A549 (cell line): Measurements from ENCODE around the gene MANSC1. TPM values are rescaled to one million over a fixed set of nuclear protein-coding genes. Genes with fewer than 3 reads are reported as not detected.
A peak's percentile ranks its signal among the peaks of the same experiment; 100 is the strongest.

Experiments
- ATAC-seq, 2 experiments: fragments of 200-7000 bp in 1 of 2; fragments of >200 bp in 1 of 2; cut with Nextera tagmentation in 1 of 2; cut with Tn5 transposase in 1 of 2; 3 replicates each; pipeline versions ENCODE4 v1.8.0 to v1.9.1; 2018 to 2020; ENCODE audit warnings: mild to moderate bottlenecking in 1 of 2, moderate library complexity in 1 of 2
- CTCF ChIA-PET: fragments of 300-600 bp; sonication (Branson Sonifier 250); formaldehyde crosslinking; extraction: SDS; loops from one replicate; lab custom pipeline; 2021; ENCODE audit warnings: antibody characterized with exemption, inconsistent platforms; lab: Yijun Ruan, JAX
- POLR2A ChIA-PET: fragments of 350-600 bp; formaldehyde crosslinking; extraction: SDS; loops from one replicate; lab custom pipeline; 2021; ENCODE audit warnings: antibody characterized with exemption, inconsistent platforms; lab: Yijun Ruan, JAX
- DNase-seq, 2 experiments: peaks; one replicate each; pipeline versions ENCODE4 v3.0.0 to v3.0.0-alpha.2; 2011 to 2016; ENCODE audit warnings: low read depth in 1 of 2, low spot score in 1 of 2
- FAIRE-seq: peaks from 2 replicates; lab custom pipeline; 2011; peaks lifted over from hg19 to GRCh38; lab: Jason Lieb, UNC
- H3K27ac ChIP-seq, 2 experiments: fragments of >200 bp; sonication (Bioruptor Twin); formaldehyde crosslinking; 3 replicates each; pipeline ENCODE4 v1.5.1; 2016 to 2017
- H3K4me1 ChIP-seq: fragments of >200 bp; sonication (Bioruptor Twin); formaldehyde crosslinking; 3 replicates; pipeline ENCODE4 v1.6.1; 2016
- H3K4me2 ChIP-seq: fragments of >200 bp; sonication (Bioruptor Twin); formaldehyde crosslinking; 3 replicates; pipeline ENCODE4 v1.6.1; 2016
- H3K4me3 ChIP-seq: fragments of >200 bp; sonication (Bioruptor Twin); formaldehyde crosslinking; 3 replicates; pipeline ENCODE4 v1.5.1; 2016
- H3K9me3 ChIP-seq: fragments of >200 bp; sonication (Bioruptor Twin); formaldehyde crosslinking; 3 replicates; pipeline ENCODE4 v1.6.1; 2016
- BCL3 ChIP-seq: fragments of >200 bp; sonication (Bioruptor Twin); formaldehyde crosslinking; IDR thresholded peaks from 3 replicates; pipeline ENCODE4 v1.6.1; 2016
- CHD2 ChIP-seq: fragments of 150-350 bp; IDR thresholded peaks from 2 replicates; pipeline ENCODE4 v1.6.1; 2014; ENCODE audit warnings: low read length; ENCODE audit not compliant: partially characterized antibody
- CTCF ChIP-seq: fragments of >200 bp; sonication (Bioruptor Twin); formaldehyde crosslinking; IDR thresholded peaks from 3 replicates; pipeline ENCODE4 v1.5.1; 2016
- HDAC2 ChIP-seq: fragments of 200-600 bp; sonication (generic); IDR thresholded peaks from 2 replicates; pipeline ENCODE4 v1.6.1; 2016
- JUN ChIP-seq, 2 experiments: fragments of >200 bp; sonication (Bioruptor Twin); formaldehyde crosslinking; IDR thresholded peaks; 2 replicates in 1 of 2; 3 replicates in 1 of 2; pipeline ENCODE4 v1.6.1; 2016 to 2017
- RNF2 ChIP-seq: fragments of 200-600 bp; sonication (generic); IDR thresholded peaks from 2 replicates; pipeline ENCODE4 v1.6.1; 2016; ENCODE audit warnings: low read depth, mild to moderate bottlenecking, antibody characterized with exemption, moderate library complexity, borderline replicate concordance
- SREBF2 ChIP-seq: fragments of 450-650 bp; IDR thresholded peaks from 2 replicates; pipeline ENCODE4 v1.6.1; 2014; ENCODE audit warnings: mild to moderate bottlenecking, moderate library complexity
- ZC3H11A ChIP-seq: fragments of 450-650 bp; IDR thresholded peaks from 2 replicates; pipeline ENCODE4 v1.6.1; 2014; ENCODE audit warnings: antibody characterized with exemption, mild to moderate bottlenecking
- ZSCAN20 ChIP-seq: fragments of 250-450 bp; sonication (Bioruptor Pico); IDR thresholded peaks from 2 replicates; pipeline ENCODE4 v1.8.0; 2022; ENCODE audit warnings: mild to moderate bottlenecking, moderate library complexity
- WGBS: methylation state at CpG from one replicate; pipeline ENCODE4 v1.1.6; 2017; ENCODE audit errors: missing lambda C conversion rate; 5-methylcytosine and 5-hydroxymethylcytosine counted together
- polyA plus RNA-seq, 4 experiments: library from polyadenylated mRNA; depleted of rRNA in 3 of 4; stranded (reverse); fragments of >200 nt; fragmentation: RNase III in 1 of 4; extraction: RNeasy Plus Mini Kit Qiagen cat#74134 plus additional on column Dnase treatment in 1 of 4; gene quantifications; 2 replicates in 3 of 4; 3 replicates in 1 of 4; pipeline ENCODE4 v1.2.3, GENCODE V29; 2011 to 2017

Gene MANSC1
- polyA plus RNA-seq, 2 of the 4 experiments (the other 2 are of a cell fraction), result 3.7 to 3.9 TPM

GRCh38 chr12:12297201-12297830 lies 52.7 kb downstream of the MANSC1 start:
- Histone ChIP-seq H3K9me3 (no peaks in the 10 kb centered on the region), H3K4me1 (no peaks in the 10 kb centered on the region), H3K4me2 (no peak overlapping the region), H3K27ac (no peak overlapping the region), H3K4me3 (no peak overlapping the region)
- ChIA-PET CTCF (no interaction called here), POLR2A (no interaction called here)
- FAIRE-seq (no peak), ATAC-seq (no peak), DNase-seq (no peak)
- TF ChIP-seq BCL3 (no peak), CHD2 (no peak)
- 90% methylated on average over 8 of the region's 8 CpGs for WGBS

- ChIA-PET CTCF (interaction anchor here (0.5 to 0.6 kb wide), 2 partner anchors 98 to 251 kb away, joined by 3 read pairs; no protein-coding TSS in a partner anchor), POLR2A (no interaction called here)
- Histone ChIP-seq H3K27ac (no peak overlapping the region), H3K4me1 (no peaks in the 10 kb centered on the region), H3K4me2 (no peak overlapping the region), H3K9me3 (no peaks in the 10 kb centered on the region), H3K4me3 (no peak overlapping the region)
- no peak for FAIRE-seq
- no peak for DNase-seq
- 85% methylated on average over 5 of the region's 5 CpGs for WGBS
- ATAC-seq, result no peak
- TF ChIP-seq RNF2, result no peak
Observed at GRCh38 chr12:12294215-12295005, 55.6 kb downstream of the MANSC1 start.

- FAIRE-seq, result no peak
- no peaks in the 10 kb centered on the region for H3K4me1 ChIP-seq
- ChIA-PET CTCF (interaction anchor here (1.8 kb wide), 1 partner anchor 38 kb away, joined by 6 read pairs; no protein-coding TSS in a partner anchor), POLR2A (no interaction called here)
- TF ChIP-seq CTCF (no peak), CHD2 (no peak), HDAC2 (no peak), JUN (IDR thresholded peaks at IDR 0.05) (no peak), ZSCAN20 (no peak)
- H3K4me3 ChIP-seq, result no peak overlapping the region
- no peaks in the 10 kb centered on the region for H3K9me3 ChIP-seq
- no peak for ATAC-seq
- DNase-seq, result no peak
- no peak overlapping the region for H3K4me2 ChIP-seq
- H3K27ac ChIP-seq, result no peak overlapping the region
- WGBS, result 10% methylated on average over 1 of the region's 1 CpG
Observed at GRCh38 chr12:12290206-12290605, 59.8 kb downstream of the MANSC1 start.

GRCh38 chr12:12286441-12286840 lies 63.6 kb downstream of the MANSC1 start:
- 87% methylated on average over 5 of the region's 5 CpGs for WGBS
- Histone ChIP-seq H3K4me3 (no peak overlapping the region), H3K9me3 (no peaks in the 10 kb centered on the region), H3K4me2 (no peak overlapping the region), H3K4me1 (peaks cover 19% of the 10 kb centered on the region)
- CTCF ChIA-PET, result no interaction called here
- ATAC-seq (no peak), DNase-seq (no peak), FAIRE-seq (no peak)
- POLR2A ChIA-PET, result no interaction called here
- TF ChIP-seq SREBF2, result no peak
- TF ChIP-seq ZC3H11A, result peak; percentile 81
- TF ChIP-seq, all 56 proteins: peak for 1
- H3K27ac ChIP-seq, result no peak overlapping the region
